ENCODE results near the gene POU2AF1.
"Not testable (repeated sequence)": the region's sequence is repeated elsewhere in the genome, so short reads cannot be mapped to it uniquely, and the experiment has no call there.

POU2AF1 gene

GRCh38 chr11:111409915-111410314 lies 30.8 kb upstream of the POU2AF1 start:
- no peak for DNase-seq (ENCODE audit: low read depth)

GRCh38 chr11:111408789-111409727 lies 30.0 kb upstream of the POU2AF1 start:
- DNase-seq (ENCODE audit: low read depth): peak; percentile 23

GRCh38 chr11:111407652-111408051 lies 28.6 kb upstream of the POU2AF1 start:
- no peak for DNase-seq (ENCODE audit: low read depth)

GRCh38 chr11:111406589-111406988 lies 27.5 kb upstream of the POU2AF1 start:
- DNase-seq (ENCODE audit: low read depth): peak; percentile 17

GRCh38 chr11:111406091-111406490 lies 27.0 kb upstream of the POU2AF1 start:
- DNase-seq (ENCODE audit: low read depth): no peak

GRCh38 chr11:111405551-111405950 lies 26.5 kb upstream of the POU2AF1 start:
- no peak for DNase-seq (ENCODE audit: low read depth)

GRCh38 chr11:111403051-111403726 lies 24.1 kb upstream of the POU2AF1 start:
- no peak for DNase-seq (ENCODE audit: low read depth)

- DNase-seq (ENCODE audit: low read depth): no peak
These were observed 23.3 kb upstream of the POU2AF1 start for GRCh38 chr11:111402411-111402810.

- DNase-seq (ENCODE audit: low read depth): not testable (repeated sequence)
These were observed 22.9 kb upstream of the POU2AF1 start for GRCh38 chr11:111401957-111402356.

GRCh38 chr11:111400595-111400994 lies 21.5 kb upstream of the POU2AF1 start:
- no peak for DNase-seq (ENCODE audit: low read depth)

GRCh38 chr11:111399187-111400031 lies 20.3 kb upstream of the POU2AF1 start:
- DNase-seq (ENCODE audit: low read depth): no peak

- DNase-seq (ENCODE audit: low read depth): no peak
These were observed 18.0 kb upstream of the POU2AF1 start for GRCh38 chr11:111397034-111397433.

- DNase-seq (ENCODE audit: low read depth): no peak
These were observed 16.7 kb upstream of the POU2AF1 start for GRCh38 chr11:111395749-111396148.

GRCh38 chr11:111395081-111395480 lies 16.0 kb upstream of the POU2AF1 start:
- DNase-seq (ENCODE audit: low read depth): no peak

- DNase-seq (ENCODE audit: low read depth): not testable (repeated sequence)
These were observed 15.1 kb upstream of the POU2AF1 start for GRCh38 chr11:111394147-111394546.

GRCh38 chr11:111393585-111393984 lies 14.5 kb upstream of the POU2AF1 start:
- no peak for DNase-seq (ENCODE audit: low read depth)

GRCh38 chr11:111393096-111393495 lies 14.0 kb upstream of the POU2AF1 start:
- no peak for DNase-seq (ENCODE audit: low read depth)

- no peak for DNase-seq (ENCODE audit: low read depth)
These were observed 13.5 kb upstream of the POU2AF1 start for GRCh38 chr11:111392552-111392951.

- no peak for DNase-seq (ENCODE audit: low read depth)
These were observed 12.5 kb upstream of the POU2AF1 start for GRCh38 chr11:111391328-111392124.

- no peak for DNase-seq (ENCODE audit: low read depth)
These were observed 9.8 kb upstream of the POU2AF1 start for GRCh38 chr11:111388842-111389241.

GRCh38 chr11:111388420-111388819 lies 9.3 kb upstream of the POU2AF1 start:
- no peak for DNase-seq (ENCODE audit: low read depth)

All from EH (cell line).